ENCODE data around the gene SPATA16. TPM values are rescaled to one million over a fixed set of nuclear protein-coding genes. Genes with fewer than 3 reads are reported as not detected.
"Not testable (repeated sequence)": the region's sequence is repeated elsewhere in the genome, so short reads cannot be mapped to it uniquely, and the experiment has no call there.

The SPATA16 gene
- polyA plus RNA-seq, 3 donors: not detected

- 25 to 56% (median 47%) methylated on average over 3 of the region's 3 CpGs for WGBS, 3 donors
- no peak overlapping the region for H3K27ac ChIP-seq (ENCODE audit: low read depth, low read length)
Observed at GRCh38 chr3:172918568-172919296, 222.3 kb downstream of the SPATA16 start.

- no peak overlapping the region for H3K27ac ChIP-seq (ENCODE audit: low read depth, low read length)
- WGBS, 3 donors: 13 to 41% (median 25%) methylated on average over 3 of the region's 3 CpGs
Observed at GRCh38 chr3:172918165-172918564, 222.9 kb downstream of the SPATA16 start.

- H3K27ac ChIP-seq (ENCODE audit: low read depth, low read length): no peak overlapping the region
- WGBS, 3 donors: 55 to 70% (median 67%) methylated on average over 1 of the region's 1 CpG
Observed at GRCh38 chr3:172915911-172916514, 225.0 kb downstream of the SPATA16 start.

GRCh38 chr3:172914854-172915253, 226.2 kb downstream of the SPATA16 start:
- no peak overlapping the region for H3K27ac ChIP-seq (ENCODE audit: low read depth, low read length)
- 6 to 25% (median 9%) methylated on average over 1 of the region's 1 CpG for WGBS, 3 donors

DNA sequence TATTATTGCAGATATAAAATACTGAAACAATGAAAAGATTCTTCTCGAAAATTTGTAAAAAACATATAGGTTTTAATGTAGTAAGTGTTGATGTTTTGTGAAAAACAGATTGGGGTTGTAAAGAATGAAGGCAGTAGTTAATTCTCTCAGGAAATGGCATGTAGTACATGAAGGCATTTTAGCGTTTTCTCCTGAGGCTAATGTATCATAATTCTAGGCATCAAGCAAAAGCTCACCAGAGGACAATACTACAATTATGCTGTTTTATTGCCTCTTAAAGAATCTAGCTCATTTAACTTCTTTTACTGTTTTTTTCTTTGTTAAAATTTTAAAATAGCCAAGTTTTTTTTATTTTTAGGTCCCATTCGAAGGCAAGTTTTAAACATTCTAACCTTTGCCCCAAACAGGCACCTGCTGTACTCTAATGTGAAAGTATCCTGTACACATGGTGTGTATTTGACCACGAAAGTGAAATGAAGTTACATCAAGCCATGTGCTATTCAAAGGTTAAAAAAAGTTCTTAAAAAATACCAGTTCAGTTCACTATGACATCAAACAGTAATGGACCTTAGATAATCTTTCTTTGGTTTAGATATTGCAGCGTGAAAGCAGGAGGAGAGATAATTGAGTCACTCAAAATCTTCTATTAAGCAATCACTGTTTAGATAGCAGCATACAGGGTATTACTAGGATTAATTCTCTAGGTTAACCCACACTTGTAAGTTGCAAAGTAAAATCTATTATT, 227.0 kb downstream of the SPATA16 start:
- no peak overlapping the region for H3K27ac ChIP-seq (ENCODE audit: low read depth, low read length)
- WGBS, 3 donors: 47 to 64% (median 57%) methylated on average over 5 of the region's 5 CpGs

DNA sequence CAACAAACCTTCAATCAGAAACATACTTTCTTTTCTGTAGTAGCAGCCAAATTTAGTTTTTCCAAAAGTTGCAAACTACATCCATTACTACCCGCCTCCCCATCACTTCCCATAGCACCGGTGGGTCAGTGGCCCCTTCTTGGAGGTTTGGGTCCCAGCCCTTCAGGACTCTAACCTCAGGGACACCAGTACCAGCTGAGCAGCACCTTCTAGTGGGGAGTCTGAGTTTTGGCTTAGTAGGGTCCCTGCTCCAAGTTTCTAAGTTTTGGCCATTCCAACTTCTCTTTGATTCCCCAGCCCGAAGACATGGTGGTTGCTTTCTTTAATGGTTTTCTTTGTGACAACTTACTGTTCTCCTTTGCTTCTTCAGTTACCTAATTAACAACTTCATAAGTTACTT, 229.9 kb downstream of the SPATA16 start:
- no peak overlapping the region for H3K27ac ChIP-seq (ENCODE audit: low read depth, low read length)
- WGBS, 3 donors: 95 to 96% (median 95%) methylated on average over 3 of the region's 3 CpGs

DNA sequence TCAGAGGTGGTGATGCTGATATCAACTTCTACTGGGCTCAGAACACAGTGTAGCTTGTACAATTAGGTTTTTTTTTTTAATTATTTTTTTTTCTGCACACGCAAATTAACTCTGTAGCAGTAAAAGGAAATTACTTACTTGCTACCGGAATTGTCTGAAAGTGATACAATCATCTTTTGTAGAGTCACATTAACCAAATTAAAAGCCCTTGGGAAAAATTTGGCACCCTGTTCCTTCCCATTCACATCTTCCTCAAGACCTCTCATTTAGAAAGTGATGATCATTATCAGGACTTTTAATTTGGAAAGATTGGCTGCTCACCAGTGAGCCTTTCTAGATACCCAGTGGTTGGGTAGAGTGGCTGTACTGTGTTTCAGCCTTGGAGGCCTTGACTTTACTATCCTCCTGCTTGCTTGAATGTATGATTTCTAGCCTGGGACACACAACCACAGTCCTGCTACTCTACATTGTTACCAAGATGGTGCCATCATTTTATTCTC, 232.2 kb downstream of the SPATA16 start:
- H3K27ac ChIP-seq (ENCODE audit: low read depth, low read length): no peak overlapping the region
- WGBS, 3 donors: 72 to 86% (median 73%) methylated on average over 2 of the region's 2 CpGs

DNA sequence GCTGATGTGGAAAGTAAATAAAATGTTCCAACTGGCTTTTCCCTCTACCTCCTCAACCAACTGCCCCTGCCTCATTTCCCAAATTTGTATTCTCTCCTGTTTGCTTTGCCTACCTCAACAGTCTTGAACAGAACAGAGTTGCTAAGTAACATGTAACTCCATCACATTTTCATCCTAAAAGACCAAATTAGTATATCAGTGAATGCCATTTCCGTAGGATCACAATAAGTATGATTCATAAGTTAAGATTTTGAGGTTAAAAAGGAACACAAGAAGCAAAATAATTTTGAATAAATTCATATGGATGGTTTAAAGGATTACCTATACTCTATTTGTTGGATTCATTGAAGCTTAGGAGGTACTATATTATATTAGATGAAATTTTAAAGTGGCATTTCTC, 235.6 kb downstream of the SPATA16 start:
- WGBS, 3 donors: 84 to 89% (median 88%) methylated on average over 1 of the region's 1 CpG
- no peak overlapping the region for H3K27ac ChIP-seq (ENCODE audit: low read depth, low read length)

DNA sequence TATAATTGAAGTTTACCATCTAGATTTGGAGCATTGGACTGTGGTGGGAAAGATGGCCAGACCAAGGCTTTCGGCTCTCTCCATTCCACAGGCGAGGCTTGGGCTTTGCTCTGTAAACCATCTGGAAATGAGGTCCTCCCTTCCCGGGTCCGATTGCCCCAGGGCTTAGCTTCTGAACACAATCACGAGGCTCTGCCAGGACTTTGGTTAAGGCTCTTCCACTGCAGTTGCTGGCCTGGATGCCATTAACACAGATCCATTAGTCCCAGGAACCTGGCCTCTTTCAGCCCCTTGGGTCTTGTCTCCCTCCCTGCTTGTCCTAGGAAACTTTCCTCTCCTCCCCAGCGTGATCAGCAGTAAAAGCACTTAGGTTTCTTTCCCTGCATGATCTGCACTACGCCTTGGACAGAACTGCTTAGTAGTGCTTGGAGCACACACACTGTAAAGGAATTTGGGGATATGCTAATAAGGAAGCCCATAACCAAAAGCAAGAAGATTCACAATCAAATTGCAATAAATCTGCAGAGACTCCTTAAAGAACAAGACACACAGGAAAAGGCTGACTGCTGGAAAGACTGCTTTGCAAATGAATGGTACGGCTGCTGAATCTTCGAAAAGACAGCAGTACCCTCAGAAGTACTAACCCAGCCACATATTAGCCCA, 236.2 kb downstream of the SPATA16 start:
- WGBS, 3 donors: 64 to 73% (median 67%) methylated on average over 9 of the region's 9 CpGs
- no peak overlapping the region for H3K27ac ChIP-seq (ENCODE audit: low read depth, low read length)

GRCh38 chr3:172903642-172904320, 237.3 kb downstream of the SPATA16 start:
- no peak overlapping the region for H3K27ac ChIP-seq (ENCODE audit: low read depth, low read length)
- 48 to 57% (median 53%) methylated on average over 3 of the region's 3 CpGs for WGBS, 3 donors

- no peak overlapping the region for H3K27ac ChIP-seq (ENCODE audit: low read depth, low read length)
- 23 to 52% (median 42%) methylated on average over 2 of the region's 2 CpGs for WGBS, 3 donors
Observed at GRCh38 chr3:172892158-172892557, 248.9 kb downstream of the SPATA16 start.

DNA sequence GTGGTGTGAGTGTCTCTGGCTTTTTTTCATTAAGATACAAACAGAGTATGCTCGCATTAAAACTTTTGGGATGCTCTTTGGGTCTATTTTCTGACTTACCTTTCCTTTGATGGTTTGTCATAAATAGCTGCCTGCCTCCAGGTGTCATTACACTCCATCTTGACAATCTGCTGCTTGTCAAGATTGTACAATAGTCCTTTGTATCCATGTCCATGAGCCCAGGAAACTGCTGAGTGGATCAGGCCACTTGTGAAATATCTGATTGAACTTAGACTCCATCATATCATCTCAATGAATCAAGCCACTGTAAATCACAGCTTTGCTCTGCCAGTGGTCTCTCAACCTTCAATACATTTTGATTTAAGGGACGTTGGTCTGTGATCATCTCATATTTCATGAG, 255.3 kb downstream of the SPATA16 start:
- 57 to 89% (median 77%) methylated on average over 2 of the region's 2 CpGs for WGBS, 3 donors
- H3K27ac ChIP-seq (ENCODE audit: low read depth, low read length): no peak overlapping the region

GRCh38 chr3:172882563-172882962, 258.5 kb downstream of the SPATA16 start:
- H3K27ac ChIP-seq (ENCODE audit: low read depth, low read length): no peak overlapping the region
- WGBS, 3 donors: 61 to 83% (median 72%) methylated on average over 1 of the region's 1 CpG

- not testable (repeated sequence) for H3K27ac ChIP-seq (ENCODE audit: low read depth, low read length)
- WGBS, 3 donors: 66 to 88% (median 71%) methylated on average over 2 of the region's 2 CpGs
Observed at GRCh38 chr3:172879381-172879780, 261.7 kb downstream of the SPATA16 start.

DNA sequence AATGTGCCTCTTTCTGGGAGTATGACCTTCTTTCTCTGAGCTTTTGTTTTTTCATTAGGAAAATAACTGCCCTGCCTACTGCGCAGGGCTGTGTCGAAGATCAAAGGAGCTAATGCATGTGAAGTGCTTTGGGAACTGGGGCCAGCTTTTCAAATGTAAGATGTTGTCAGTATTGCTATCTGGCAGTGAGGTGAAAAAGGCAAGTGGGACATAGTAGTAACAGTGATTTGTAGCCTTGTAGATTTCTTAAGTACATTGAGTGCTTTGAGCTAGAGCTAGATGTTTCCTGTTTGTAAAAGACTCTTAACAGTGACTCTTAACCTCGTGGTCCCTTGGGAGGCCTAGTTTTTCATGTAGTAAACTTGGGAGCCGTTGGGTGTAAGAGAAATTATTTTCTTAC, 264.0 kb downstream of the SPATA16 start:
- WGBS, 3 donors: 34 to 41% (median 35%) methylated on average over 4 of the region's 4 CpGs
- no peak overlapping the region for H3K27ac ChIP-seq (ENCODE audit: low read depth, low read length)

DNA sequence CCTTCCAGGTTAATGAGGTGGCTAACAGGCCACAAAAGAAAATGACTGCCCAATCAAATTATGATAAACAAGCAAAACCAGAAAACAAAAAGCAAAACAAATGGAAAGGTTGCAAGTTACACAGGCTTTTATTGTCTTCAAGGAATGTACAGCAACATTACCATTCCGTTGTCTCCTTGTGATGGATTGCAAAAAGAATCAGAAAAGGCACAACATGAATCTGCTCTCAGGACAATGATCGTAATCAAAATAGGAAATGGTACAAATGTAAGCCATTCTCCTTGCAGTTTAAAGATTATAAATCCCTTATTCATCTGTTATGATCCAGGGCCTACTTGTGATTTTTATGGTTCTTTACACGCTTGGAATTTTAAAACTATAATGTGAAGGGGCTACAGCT, 264.7 kb downstream of the SPATA16 start:
- no peak overlapping the region for H3K27ac ChIP-seq (ENCODE audit: low read depth, low read length)
- 52 to 65% (median 62%) methylated on average over 3 of the region's 3 CpGs for WGBS, 3 donors

DNA sequence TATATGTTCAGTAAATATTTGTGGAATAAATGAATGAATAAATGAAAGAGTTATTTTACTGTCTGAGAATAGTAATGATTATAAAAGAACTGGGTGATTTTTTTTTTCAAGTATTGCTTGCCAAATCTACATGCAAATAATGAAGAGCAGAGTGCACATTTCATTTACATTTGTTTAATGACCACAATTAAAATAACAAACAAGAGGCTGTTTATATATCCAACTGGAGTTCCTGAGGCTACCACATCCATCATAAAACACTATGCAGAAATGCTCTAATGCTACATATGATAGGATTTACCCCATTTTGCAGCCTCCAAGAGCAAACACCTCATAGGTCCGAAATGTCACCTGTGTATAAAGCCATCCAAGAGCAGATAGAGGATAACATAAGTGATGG, 266.0 kb downstream of the SPATA16 start:
- 88 to 100% (median 96%) methylated on average over 1 of the region's 1 CpG for WGBS, 3 donors
- H3K27ac ChIP-seq (ENCODE audit: low read depth, low read length): no peak overlapping the region

DNA sequence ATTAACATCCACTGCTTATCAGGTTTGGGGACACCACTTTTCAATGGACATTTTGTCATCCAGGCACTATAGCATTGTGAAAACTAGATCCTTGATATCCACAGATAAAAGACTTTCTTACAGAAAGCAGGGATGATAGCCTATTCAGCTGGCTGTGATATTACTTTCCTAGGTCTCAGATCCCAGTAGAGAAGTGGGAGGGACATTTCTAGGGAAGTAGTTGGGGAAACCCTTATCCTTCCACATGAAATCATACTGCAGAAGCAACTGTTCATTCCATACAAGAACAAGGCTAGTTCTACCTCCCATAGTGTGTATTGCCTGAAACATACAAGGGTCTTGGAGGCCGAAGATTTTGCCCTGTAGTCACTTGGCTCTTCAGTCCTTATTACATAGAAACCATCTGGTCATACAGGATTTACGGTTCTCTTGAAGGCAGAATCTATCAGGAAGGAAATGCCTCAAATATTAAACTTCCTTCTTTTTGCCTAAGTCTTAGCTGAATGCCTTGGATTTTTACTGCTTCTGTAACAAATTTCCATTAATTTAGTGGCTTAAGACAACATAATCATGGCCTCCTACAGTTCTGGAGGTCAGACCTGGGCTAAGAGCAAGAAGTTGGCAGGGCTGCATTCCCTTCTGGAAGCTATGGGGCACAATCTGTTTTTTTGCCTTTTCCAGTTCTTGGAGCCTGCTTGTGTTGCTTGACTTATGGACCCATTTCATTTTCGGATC, 271.1 kb downstream of the SPATA16 start:
- 42 to 70% (median 47%) methylated on average over 3 of the region's 3 CpGs for WGBS, 3 donors

More for the DNA sequence above, 271.1 kb downstream of the SPATA16 start:
- no peak overlapping the region for H3K27ac ChIP-seq (ENCODE audit: low read depth, low read length)

Measured in adipose tissue (tissue), 3 donors.